Omental fat pad (tissue), 4 donors: ENCODE data around the gene CCDC3. TPM values are rescaled to one million over a fixed set of nuclear protein-coding genes. Genes with fewer than 3 reads are reported as not detected.

Experiments
- ATAC-seq: fragments of 150-250 bp; one replicate; pipeline ENCODE4 v1.9.1; 2016; ENCODE audit warnings: mild to moderate bottlenecking, moderate library complexity; ENCODE audit not compliant: low FRiP score
- DNase-seq: peaks from one replicate; pipeline ENCODE4 v3.0.0-alpha.2; 2019; ENCODE audit warnings: low spot score
- CTCF ChIP-seq, 3 donors: fragments of 450-650 bp; IDR thresholded peaks; one replicate each; pipeline ENCODE4 v1.5.1; 2016 to 2017; ENCODE audit warnings: antibody characterized with exemption in 3 of 3, mild to moderate bottlenecking in 3 of 3, moderate library complexity in 2 of 3
- total RNA-seq, 4 donors: library from RNA; depleted of rRNA; stranded (reverse); fragments of >200 nt; gene quantifications; one replicate each; pipeline ENCODE4 v1.1.0, GENCODE V29; 2016

Gene CCDC3
- total RNA-seq, 4 donors from 2014 or later: 23.5 to 77.8 (median 39.1) TPM

GRCh38 chr10:13003004-13003403 lies 1.5 kb upstream of the CCDC3 start:
- no peak for TF ChIP-seq CTCF (IDR thresholded peaks at IDR 0.05)
- no peak for ATAC-seq
- DNase-seq: no peak

GRCh38 chr10:13001887-13002212 lies 337 bp upstream of the CCDC3 start:
- DNase-seq (no peak), ATAC-seq (no peak)
- no peak for TF ChIP-seq CTCF (IDR thresholded peaks at IDR 0.05)

GRCh38 chr10:13000431-13000830 lies 1.1 kb downstream of the CCDC3 start:
- DNase-seq (no peak), ATAC-seq (no peak)
- TF ChIP-seq CTCF (IDR thresholded peaks at IDR 0.05): no peak

GRCh38 chr10:12999849-13000248 lies 1.7 kb downstream of the CCDC3 start:
- DNase-seq: no peak
- ATAC-seq: no peak
- TF ChIP-seq CTCF (IDR thresholded peaks at IDR 0.05): no peak

- no peak for ATAC-seq
- TF ChIP-seq CTCF (IDR thresholded peaks at IDR 0.05): no peak
- no peak for DNase-seq
Measured at GRCh38 chr10:12995425-12995861, 6.1 kb downstream of the CCDC3 start.

GRCh38 chr10:12993595-12993994 lies 7.9 kb downstream of the CCDC3 start:
- no peak for TF ChIP-seq CTCF (IDR thresholded peaks at IDR 0.05)
- DNase-seq: no peak
- no peak for ATAC-seq

- no peak for TF ChIP-seq CTCF (IDR thresholded peaks at IDR 0.05)
- ATAC-seq (no peak), DNase-seq (no peak)
Measured at GRCh38 chr10:12985347-12985746, 16.2 kb downstream of the CCDC3 start.
